GM12873 (cell line): ENCODE measurements around the gene GP9.

Source experiments
- CTCF ChIP-seq: IDR thresholded peaks from 2 replicates; pipeline ENCODE4 v1.5.1; 2012; ENCODE audit warnings: low read depth, mild to moderate bottlenecking, moderate library complexity, low read length, control low read depth; ENCODE audit not compliant: insufficient read depth; ENCODE audit errors: missing control alignments

Gene GP9

GRCh38 chr3:129104498-129105079, 44.0 kb downstream of the GP9 start:
- TF ChIP-seq CTCF: no peak

- TF ChIP-seq CTCF: no peak
These were observed 45.3 kb downstream of the GP9 start for GRCh38 chr3:129105862-129106261.

GRCh38 chr3:129106320-129106719, 45.7 kb downstream of the GP9 start:
- TF ChIP-seq CTCF: no peak

- no peak for TF ChIP-seq CTCF
These were observed 46.4 kb downstream of the GP9 start for GRCh38 chr3:129106866-129107565.

GRCh38 chr3:129107793-129108192, 47.2 kb downstream of the GP9 start:
- TF ChIP-seq CTCF: no peak
